SU-DHL-6 (cell line): ENCODE measurements around the gene MGAT4A.

ENCODE experiments used
- EZH2phosphoT487 ChIP-seq: fragments of 200-600 bp; sonication (generic), shearing (Covaris generic); conservative IDR thresholded peaks from 2 replicates; pipeline ENCODE4 v1.6.1; 2018; ENCODE audit warnings: mild to moderate bottlenecking, antibody characterized with exemption, low read length, moderate library complexity, mixed read lengths
- TF ChIP-seq, protein P1 (sequence below): fragments of 200-600 bp; sonication (generic); IDR thresholded peaks from one replicate; pipeline ENCODE4 v1.5.1; 2017; ENCODE audit warnings: antibody characterized with exemption, mild to moderate bottlenecking, low read length, moderate library complexity; ENCODE audit not compliant: insufficient read depth, poor library complexity, severe bottlenecking

DNA sequence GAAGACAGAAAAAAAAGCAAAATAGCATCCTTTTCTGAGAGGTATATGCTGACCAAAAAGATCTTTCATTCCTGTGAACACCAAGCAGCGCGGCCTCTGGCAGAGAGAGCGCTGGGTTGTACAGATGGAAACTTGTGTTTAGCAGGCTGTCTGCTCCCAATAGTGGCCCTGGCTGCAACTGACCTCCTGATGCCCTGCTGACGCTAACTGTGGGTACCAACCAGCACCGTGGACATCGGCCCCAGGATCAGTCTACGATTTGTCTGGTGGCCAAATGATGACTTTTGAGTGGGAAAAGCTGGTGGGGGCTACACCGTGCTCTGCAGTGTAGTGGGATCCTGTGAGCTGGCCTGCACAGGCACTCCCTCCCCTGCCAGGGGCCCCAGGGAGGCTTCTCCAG is 138.4 kb downstream of the MGAT4A start:
- TF ChIP-seq, protein P1, sequence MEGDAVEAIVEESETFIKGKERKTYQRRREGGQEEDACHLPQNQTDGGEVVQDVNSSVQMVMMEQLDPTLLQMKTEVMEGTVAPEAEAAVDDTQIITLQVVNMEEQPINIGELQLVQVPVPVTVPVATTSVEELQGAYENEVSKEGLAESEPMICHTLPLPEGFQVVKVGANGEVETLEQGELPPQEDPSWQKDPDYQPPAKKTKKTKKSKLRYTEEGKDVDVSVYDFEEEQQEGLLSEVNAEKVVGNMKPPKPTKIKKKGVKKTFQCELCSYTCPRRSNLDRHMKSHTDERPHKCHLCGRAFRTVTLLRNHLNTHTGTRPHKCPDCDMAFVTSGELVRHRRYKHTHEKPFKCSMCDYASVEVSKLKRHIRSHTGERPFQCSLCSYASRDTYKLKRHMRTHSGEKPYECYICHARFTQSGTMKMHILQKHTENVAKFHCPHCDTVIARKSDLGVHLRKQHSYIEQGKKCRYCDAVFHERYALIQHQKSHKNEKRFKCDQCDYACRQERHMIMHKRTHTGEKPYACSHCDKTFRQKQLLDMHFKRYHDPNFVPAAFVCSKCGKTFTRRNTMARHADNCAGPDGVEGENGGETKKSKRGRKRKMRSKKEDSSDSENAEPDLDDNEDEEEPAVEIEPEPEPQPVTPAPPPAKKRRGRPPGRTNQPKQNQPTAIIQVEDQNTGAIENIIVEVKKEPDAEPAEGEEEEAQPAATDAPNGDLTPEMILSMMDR: no peak
- no peak for TF ChIP-seq EZH2phosphoT487
